ENCODE measurements around the gene TGFBR1. TPM values are rescaled to one million over a fixed set of nuclear protein-coding genes. Genes with fewer than 3 reads are reported as not detected.

Gene TGFBR1
- total RNA-seq (2012; rRNA removed), result 16.0 and 16.4 TPM in 2 replicates

- H3K36me3 ChIP-seq (ENCODE audit: insufficient read depth, low read length), result no peaks in the 10 kb centered on the region
- H3K9me3 ChIP-seq (replicated peaks; ENCODE audit: low read length), result no peaks in the 10 kb centered on the region
- H3K4me2 ChIP-seq (ENCODE audit: low read length), result peak within 1 kb of the TSS; percentile 98
- peaks cover 24% of the 10 kb centered on the region for H3K4me1 ChIP-seq (ENCODE audit: control insufficient read depth, insufficient read depth, low read length)
- H3K27me3 ChIP-seq (ENCODE audit: control insufficient read depth, insufficient read depth, low read length), result no peaks in the 10 kb centered on the region
- peak within 1 kb of the TSS; percentile 90 for H3K4me3 ChIP-seq (ENCODE audit: low read length)
- peak within 1 kb of the TSS; percentile 94 for H3K9ac ChIP-seq (ENCODE audit: low read depth, low read length)
Measured at GRCh38 chr9:99104459-99105151, at the start of gene TGFBR1. Gene TGFBR1, plus strand, starts transcription at chr9:99105113. Its CDS starts 93 bp downstream, at chr9:99105206.

- H3K36me3 ChIP-seq (ENCODE audit: insufficient read depth, low read length), result no peaks in the 10 kb centered on the region
- H3K4me1 ChIP-seq (ENCODE audit: control insufficient read depth, insufficient read depth, low read length), result peaks cover 34% of the 10 kb centered on the region
- no peaks in the 10 kb centered on the region for H3K9me3 ChIP-seq (replicated peaks; ENCODE audit: low read length)
- H3K9ac ChIP-seq (ENCODE audit: low read depth, low read length), result no peak overlapping the region
- peaks cover 10% of the 10 kb centered on the region for H3K27me3 ChIP-seq (ENCODE audit: control insufficient read depth, insufficient read depth, low read length)
- H3K4me2 ChIP-seq (ENCODE audit: low read length), result no peak overlapping the region
- no peak overlapping the region for H3K4me3 ChIP-seq (ENCODE audit: low read length)
Measured at GRCh38 chr9:99055384-99055783, 49.5 kb upstream of the TGFBR1 start.

GRCh38 chr9:99056186-99056585, 48.7 kb upstream of the TGFBR1 start:
- Histone ChIP-seq H3K9ac (ENCODE audit: low read depth, low read length) (no peak overlapping the region), H3K4me1 (ENCODE audit: control insufficient read depth, insufficient read depth, low read length) (peaks cover 29% of the 10 kb centered on the region), H3K4me3 (ENCODE audit: low read length) (no peak overlapping the region), H3K36me3 (ENCODE audit: insufficient read depth, low read length) (no peaks in the 10 kb centered on the region), H3K9me3 (replicated peaks; ENCODE audit: low read length) (no peaks in the 10 kb centered on the region), H3K27me3 (ENCODE audit: control insufficient read depth, insufficient read depth, low read length) (peaks cover 10% of the 10 kb centered on the region), H3K4me2 (ENCODE audit: low read length) (no peak overlapping the region)

- H3K27me3 ChIP-seq (ENCODE audit: control insufficient read depth, insufficient read depth, low read length), result peaks cover 16% of the 10 kb centered on the region
- H3K9ac ChIP-seq (ENCODE audit: low read depth, low read length), result peak overlapping the region; percentile 71
- H3K4me1 ChIP-seq (ENCODE audit: control insufficient read depth, insufficient read depth, low read length), result peaks cover 29% of the 10 kb centered on the region
- no peaks in the 10 kb centered on the region for H3K9me3 ChIP-seq (replicated peaks; ENCODE audit: low read length)
- no peaks in the 10 kb centered on the region for H3K36me3 ChIP-seq (ENCODE audit: insufficient read depth, low read length)
- peak overlapping the region; percentile 8 for H3K4me3 ChIP-seq (ENCODE audit: low read length)
- peak overlapping the region; percentile 51 for H3K4me2 ChIP-seq (ENCODE audit: low read length)
Measured at GRCh38 chr9:99056886-99057664, 47.8 kb upstream of the TGFBR1 start.

- peak overlapping the region; percentile 8 for H3K4me3 ChIP-seq (ENCODE audit: low read length)
- H3K27me3 ChIP-seq (ENCODE audit: control insufficient read depth, insufficient read depth, low read length), result peaks cover 24% of the 10 kb centered on the region
- no peaks in the 10 kb centered on the region for H3K36me3 ChIP-seq (ENCODE audit: insufficient read depth, low read length)
- peak overlapping the region; percentile 51 for H3K4me2 ChIP-seq (ENCODE audit: low read length)
- H3K4me1 ChIP-seq (ENCODE audit: control insufficient read depth, insufficient read depth, low read length), result peaks cover 29% of the 10 kb centered on the region
- H3K9me3 ChIP-seq (replicated peaks; ENCODE audit: low read length), result no peaks in the 10 kb centered on the region
- peak overlapping the region; percentile 71 for H3K9ac ChIP-seq (ENCODE audit: low read depth, low read length)
Measured at GRCh38 chr9:99057665-99058625, 47.0 kb upstream of the TGFBR1 start.

GRCh38 chr9:99058964-99059921, 45.7 kb upstream of the TGFBR1 start:
- Histone ChIP-seq H3K4me3 (ENCODE audit: low read length) (no peak overlapping the region), H3K9ac (ENCODE audit: low read depth, low read length) (peak overlapping the region; percentile 32), H3K9me3 (replicated peaks; ENCODE audit: low read length) (no peaks in the 10 kb centered on the region), H3K27me3 (ENCODE audit: control insufficient read depth, insufficient read depth, low read length) (peaks cover 26% of the 10 kb centered on the region), H3K4me2 (ENCODE audit: low read length) (no peak overlapping the region), H3K4me1 (ENCODE audit: control insufficient read depth, insufficient read depth, low read length) (peaks cover 29% of the 10 kb centered on the region), H3K36me3 (ENCODE audit: insufficient read depth, low read length) (no peaks in the 10 kb centered on the region)

- Histone ChIP-seq H3K27me3 (ENCODE audit: control insufficient read depth, insufficient read depth, low read length) (peaks cover 31% of the 10 kb centered on the region), H3K4me2 (ENCODE audit: low read length) (no peak overlapping the region), H3K9ac (ENCODE audit: low read depth, low read length) (no peak overlapping the region), H3K4me3 (ENCODE audit: low read length) (no peak overlapping the region), H3K4me1 (ENCODE audit: control insufficient read depth, insufficient read depth, low read length) (peaks cover 26% of the 10 kb centered on the region), H3K36me3 (ENCODE audit: insufficient read depth, low read length) (no peaks in the 10 kb centered on the region), H3K9me3 (replicated peaks; ENCODE audit: low read length) (no peaks in the 10 kb centered on the region)
Measured at GRCh38 chr9:99060621-99061020, 44.3 kb upstream of the TGFBR1 start.

- Histone ChIP-seq H3K4me1 (ENCODE audit: control insufficient read depth, insufficient read depth, low read length) (peaks cover 21% of the 10 kb centered on the region), H3K4me3 (ENCODE audit: low read length) (no peak overlapping the region), H3K9ac (ENCODE audit: low read depth, low read length) (no peak overlapping the region), H3K27me3 (ENCODE audit: control insufficient read depth, insufficient read depth, low read length) (peaks cover 31% of the 10 kb centered on the region), H3K9me3 (replicated peaks; ENCODE audit: low read length) (no peaks in the 10 kb centered on the region), H3K36me3 (ENCODE audit: insufficient read depth, low read length) (no peaks in the 10 kb centered on the region), H3K4me2 (ENCODE audit: low read length) (no peak overlapping the region)
Measured at GRCh38 chr9:99062549-99062948, 42.4 kb upstream of the TGFBR1 start.

GRCh38 chr9:99063522-99063921, 41.4 kb upstream of the TGFBR1 start:
- H3K4me1 ChIP-seq (ENCODE audit: control insufficient read depth, insufficient read depth, low read length), result peaks cover 12% of the 10 kb centered on the region
- no peaks in the 10 kb centered on the region for H3K36me3 ChIP-seq (ENCODE audit: insufficient read depth, low read length)
- no peak overlapping the region for H3K9ac ChIP-seq (ENCODE audit: low read depth, low read length)
- no peak overlapping the region for H3K4me3 ChIP-seq (ENCODE audit: low read length)
- peaks cover 31% of the 10 kb centered on the region for H3K27me3 ChIP-seq (ENCODE audit: control insufficient read depth, insufficient read depth, low read length)
- H3K9me3 ChIP-seq (replicated peaks; ENCODE audit: low read length), result no peaks in the 10 kb centered on the region
- H3K4me2 ChIP-seq (ENCODE audit: low read length), result no peak overlapping the region

GRCh38 chr9:99066571-99066970, 38.3 kb upstream of the TGFBR1 start:
- Histone ChIP-seq H3K4me1 (ENCODE audit: control insufficient read depth, insufficient read depth, low read length) (peaks cover 23% of the 10 kb centered on the region), H3K4me2 (ENCODE audit: low read length) (no peak overlapping the region), H3K4me3 (ENCODE audit: low read length) (no peak overlapping the region), H3K9ac (ENCODE audit: low read depth, low read length) (no peak overlapping the region), H3K36me3 (ENCODE audit: insufficient read depth, low read length) (no peaks in the 10 kb centered on the region), H3K27me3 (ENCODE audit: control insufficient read depth, insufficient read depth, low read length) (peaks cover 30% of the 10 kb centered on the region), H3K9me3 (replicated peaks; ENCODE audit: low read length) (no peaks in the 10 kb centered on the region)
